Kasumi-1 (cell line): ENCODE measurements around the gene NDUFV3.
"Not testable (repeated sequence)": the region's sequence is repeated elsewhere in the genome, so short reads cannot be mapped to it uniquely, and the experiment has no call there.

Experiments used
- DNase-seq, 2 experiments: peaks; one replicate each; lab custom pipeline; 2025; lab: John Stamatoyannopoulos, UW

NDUFV3 gene

GRCh38 chr21:42892931-42893755 lies at the start of gene NDUFV3:
TSS of gene NDUFV3 (plus strand) at chr21:42893309. CDS start at chr21:42893334, 25 bp downstream.
- peak; percentile 95 to 96 for DNase-seq

- DNase-seq = no peak
Measured at GRCh38 chr21:42844411-42845113, 48.5 kb upstream of the NDUFV3 start.

- no peak for DNase-seq
Measured at GRCh38 chr21:42845296-42845965, 47.7 kb upstream of the NDUFV3 start.

- no peak for DNase-seq
Measured at GRCh38 chr21:42846221-42846620, 46.9 kb upstream of the NDUFV3 start.

GRCh38 chr21:42847051-42847707 lies 45.9 kb upstream of the NDUFV3 start:
- DNase-seq = no peak

- no peak for DNase-seq
Measured at GRCh38 chr21:42847726-42848125, 45.4 kb upstream of the NDUFV3 start.

GRCh38 chr21:42848144-42848931 lies 44.8 kb upstream of the NDUFV3 start:
- DNase-seq = not testable (repeated sequence)

GRCh38 chr21:42848932-42849758 lies 44.0 kb upstream of the NDUFV3 start:
- DNase-seq = no peak

GRCh38 chr21:42849759-42850412 lies 43.2 kb upstream of the NDUFV3 start:
- DNase-seq = no peak

GRCh38 chr21:42850463-42850862 lies 42.6 kb upstream of the NDUFV3 start:
- DNase-seq = no peak

- peak; percentile 36 to 62 for DNase-seq
Measured at GRCh38 chr21:42850866-42851391, 42.2 kb upstream of the NDUFV3 start.

- no peak for DNase-seq
Measured at GRCh38 chr21:42851812-42852665, 41.1 kb upstream of the NDUFV3 start.

GRCh38 chr21:42852925-42853570 lies 40.1 kb upstream of the NDUFV3 start:
- no peak for DNase-seq

GRCh38 chr21:42853621-42854020 lies 39.5 kb upstream of the NDUFV3 start:
- DNase-seq = no peak

GRCh38 chr21:42854246-42855010 lies 38.7 kb upstream of the NDUFV3 start:
- no peak for DNase-seq

GRCh38 chr21:42855171-42855936 lies 37.8 kb upstream of the NDUFV3 start:
- DNase-seq = no peak

- DNase-seq = no peak
Measured at GRCh38 chr21:42855937-42856335, 37.2 kb upstream of the NDUFV3 start.
